HEK293T (cell line): Measurements from ENCODE around the gene TSNAXIP1.

Experiments used
- CTBP1 ChIP-seq: fragments of 450-650 bp; IDR thresholded peaks from 2 replicates; pipeline ENCODE4 v1.6.1; 2016; ENCODE audit warnings: borderline replicate concordance
- ELF4 ChIP-seq: fragments of 450-650 bp; IDR thresholded peaks from 2 replicates; pipeline ENCODE4 v1.6.1; 2017; ENCODE audit warnings: antibody characterized with exemption
- FOXA1 ChIP-seq: fragments of 450-650 bp; IDR thresholded peaks from 2 replicates; pipeline ENCODE4 v1.6.1; 2016; ENCODE audit warnings: mild to moderate bottlenecking
- FOXK2 ChIP-seq: fragments of 450-650 bp; IDR thresholded peaks from 2 replicates; pipeline ENCODE4 v1.6.1; 2016; ENCODE audit warnings: mild to moderate bottlenecking
- FOXM1 ChIP-seq: fragments of 450-650 bp; IDR thresholded peaks from 2 replicates; pipeline ENCODE4 v1.6.1; 2017; ENCODE audit warnings: mild to moderate bottlenecking, borderline replicate concordance
- HDGF ChIP-seq: fragments of 450-650 bp; IDR thresholded peaks from 2 replicates; pipeline ENCODE4 v1.6.1; 2017; ENCODE audit warnings: antibody characterized with exemption, borderline replicate concordance
- ZNF384 ChIP-seq: fragments of 450-650 bp; IDR thresholded peaks from 2 replicates; pipeline ENCODE4 v1.6.1; 2016

DNA sequence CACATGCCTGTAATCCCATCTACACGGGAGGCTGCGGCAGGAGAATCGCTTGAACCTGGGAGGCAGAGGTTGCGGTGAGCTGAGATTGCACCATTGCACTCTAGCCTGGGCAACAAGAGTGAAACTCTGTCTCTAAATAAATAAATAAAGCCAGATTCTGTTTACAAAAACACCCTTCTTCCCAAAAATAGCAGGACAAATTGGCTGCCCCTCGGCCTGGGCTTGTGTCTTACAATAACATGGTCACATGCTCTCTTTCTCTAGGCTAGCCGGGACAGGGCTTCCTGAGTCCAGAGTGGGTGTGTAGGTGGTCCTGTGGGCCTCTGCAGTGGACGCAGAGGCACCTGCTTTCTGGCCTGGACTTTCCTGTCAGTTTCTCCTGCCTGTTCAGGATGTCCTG lies 63.0 kb downstream of the TSNAXIP1 start:
- no peak for TF ChIP-seq ZNF384
- TF ChIP-seq ELF4, result no peak
- no peak for TF ChIP-seq FOXK2
- TF ChIP-seq CTBP1, result no peak
- TF ChIP-seq FOXM1, result no peak
- TF ChIP-seq FOXA1, result no peak
- TF ChIP-seq HDGF, result no peak
